SU-DHL-6 (cell line): ENCODE data around the gene PDZD8.

Experiments used
- EZH2phosphoT487 ChIP-seq: fragments of 200-600 bp; sonication (generic), shearing (Covaris generic); conservative IDR thresholded peaks from 2 replicates; pipeline ENCODE4 v1.6.1; 2018; ENCODE audit warnings: mild to moderate bottlenecking, antibody characterized with exemption, low read length, moderate library complexity, mixed read lengths
- TF ChIP-seq, protein P1 (sequence below): fragments of 200-600 bp; sonication (generic); IDR thresholded peaks from one replicate; pipeline ENCODE4 v1.5.1; 2017; ENCODE audit warnings: antibody characterized with exemption, mild to moderate bottlenecking, low read length, moderate library complexity; ENCODE audit not compliant: insufficient read depth, poor library complexity, severe bottlenecking

DNA sequence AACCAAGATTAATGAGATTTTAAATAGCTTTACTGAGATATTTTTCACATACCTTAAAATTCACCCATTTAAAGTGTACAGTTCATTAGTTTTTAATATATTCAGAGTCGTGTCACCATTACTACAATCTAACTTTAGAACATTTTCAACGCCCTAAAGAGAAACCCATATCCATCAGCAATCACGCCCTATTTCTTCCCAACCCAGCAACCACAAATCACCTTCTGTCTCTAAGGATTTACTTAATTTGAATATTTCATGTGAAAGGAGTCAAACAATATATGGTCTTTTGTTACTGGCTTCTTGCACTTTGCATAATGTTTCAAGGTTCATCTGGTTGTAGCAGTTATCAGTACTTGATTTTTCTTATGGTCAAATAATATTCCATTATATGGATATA, 25.1 kb upstream of the PDZD8 start:
- TF ChIP-seq, protein P1, sequence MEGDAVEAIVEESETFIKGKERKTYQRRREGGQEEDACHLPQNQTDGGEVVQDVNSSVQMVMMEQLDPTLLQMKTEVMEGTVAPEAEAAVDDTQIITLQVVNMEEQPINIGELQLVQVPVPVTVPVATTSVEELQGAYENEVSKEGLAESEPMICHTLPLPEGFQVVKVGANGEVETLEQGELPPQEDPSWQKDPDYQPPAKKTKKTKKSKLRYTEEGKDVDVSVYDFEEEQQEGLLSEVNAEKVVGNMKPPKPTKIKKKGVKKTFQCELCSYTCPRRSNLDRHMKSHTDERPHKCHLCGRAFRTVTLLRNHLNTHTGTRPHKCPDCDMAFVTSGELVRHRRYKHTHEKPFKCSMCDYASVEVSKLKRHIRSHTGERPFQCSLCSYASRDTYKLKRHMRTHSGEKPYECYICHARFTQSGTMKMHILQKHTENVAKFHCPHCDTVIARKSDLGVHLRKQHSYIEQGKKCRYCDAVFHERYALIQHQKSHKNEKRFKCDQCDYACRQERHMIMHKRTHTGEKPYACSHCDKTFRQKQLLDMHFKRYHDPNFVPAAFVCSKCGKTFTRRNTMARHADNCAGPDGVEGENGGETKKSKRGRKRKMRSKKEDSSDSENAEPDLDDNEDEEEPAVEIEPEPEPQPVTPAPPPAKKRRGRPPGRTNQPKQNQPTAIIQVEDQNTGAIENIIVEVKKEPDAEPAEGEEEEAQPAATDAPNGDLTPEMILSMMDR = no peak
- TF ChIP-seq EZH2phosphoT487 = no peak
